ENCODE results near the gene CYBA. TPM values are rescaled to one million over a fixed set of nuclear protein-coding genes. Genes with fewer than 3 reads are reported as not detected.

The CYBA gene
- total and polyA plus RNA-seq, 9 of the 15 experiments (the other 6 are each of a cell fraction or from before 2014, with no cell fraction given): 0.34 to 683 (median 93.0) TPM

GRCh38 chr16:88634141-88634993, 16.5 kb downstream of the CYBA start (continued):
- TF ChIP-seq ZNF511 (CRISPR knock-in tag; IDR thresholded peaks at IDR 0.05) (no peak), ZBTB7A (IDR thresholded peaks at IDR 0.05; ENCODE audit: borderline replicate concordance, control insufficient read depth, low read depth, low read length) (peak; percentile 29; the same call in 1 of the 2 replicates), SMAD4 (CRISPR knock-in tag; conservative IDR thresholded peaks at IDR 0.05) (peak; percentile 48), MIER1 (IDR thresholded peaks at IDR 0.05; ENCODE audit: low read depth) (no peak), REST (IDR thresholded peaks at IDR 0.05; ENCODE audit: borderline replicate concordance) (peak; percentile 5; the same call in 1 of the 2 replicates), REST (CRISPR knock-in tag; IDR thresholded peaks at IDR 0.05; ENCODE audit: low read depth) (no peak), ZNF134 (CRISPR knock-in tag; conservative IDR thresholded peaks at IDR 0.05) (no peak)
